ENCODE data around the gene TSHZ1. TPM values are rescaled to one million over a fixed set of nuclear protein-coding genes. Genes with fewer than 3 reads are reported as not detected.

The TSHZ1 gene
- total and polyA plus RNA-seq, 4 donors = 6.2 to 19.9 (median 11.2) TPM

DNA sequence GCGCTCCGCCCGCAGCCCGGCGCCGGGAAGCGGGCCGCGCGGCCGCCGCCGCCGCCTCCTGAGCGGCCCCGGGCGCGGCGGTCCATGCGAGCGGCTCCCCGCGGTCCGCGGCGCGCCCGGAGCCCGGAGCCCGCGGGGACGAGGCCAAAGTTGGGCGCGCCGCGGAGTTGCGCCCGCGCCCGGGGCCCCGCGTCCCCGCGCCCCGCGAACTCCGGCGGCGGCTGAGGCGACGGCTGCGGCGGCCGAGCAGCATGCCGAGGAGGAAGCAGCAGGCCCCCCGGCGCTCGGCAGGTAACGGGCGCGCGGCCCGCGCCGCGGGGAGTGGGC is 992 bp downstream of the TSHZ1 start:
- DNase-seq (no peak), ATAC-seq (ENCODE audit: insufficient read depth, low FRiP score) (no peak)
- Histone ChIP-seq H3K9ac (ENCODE audit: insufficient read depth in 1 of 2, low read length in 2 of 2) (no peak overlapping the region), H3K36me3 (ENCODE audit: control insufficient read depth in 4 of 4, insufficient read depth in 4 of 4, low read length in 4 of 4) (peaks cover 0 to 6% (median 0%) of the 10 kb centered on the region in 4 donors), H3K4me3 (peak overlapping the region; percentile 91), H3K27ac (ENCODE audit: low read depth in 1 of 2, low read length in 1 of 2) (peak overlapping the region; percentile 74 to 95), H3K9me3 (ENCODE audit: control insufficient read depth in 4 of 4, insufficient read depth in 3 of 4, low read length in 3 of 4) (no peaks in the 10 kb centered on the region), H3K4me1 (ENCODE audit: control insufficient read depth in 5 of 5, insufficient read depth in 5 of 5, low read length in 5 of 5) (peaks cover 4 to 53% (median 10%) of the 10 kb centered on the region in 5 donors), H3K27me3 (ENCODE audit: control insufficient read depth in 3 of 3, insufficient read depth in 3 of 3, low read length in 2 of 3) (no peaks in the 10 kb centered on the region)
- 0% methylated on average over 27 to 66 of the region's 66 CpGs for WGBS, 2 donors
- no peak for TF ChIP-seq CTCF (IDR thresholded peaks at IDR 0.05; ENCODE audit: control extremely low read depth, extremely low read depth)

DNA sequence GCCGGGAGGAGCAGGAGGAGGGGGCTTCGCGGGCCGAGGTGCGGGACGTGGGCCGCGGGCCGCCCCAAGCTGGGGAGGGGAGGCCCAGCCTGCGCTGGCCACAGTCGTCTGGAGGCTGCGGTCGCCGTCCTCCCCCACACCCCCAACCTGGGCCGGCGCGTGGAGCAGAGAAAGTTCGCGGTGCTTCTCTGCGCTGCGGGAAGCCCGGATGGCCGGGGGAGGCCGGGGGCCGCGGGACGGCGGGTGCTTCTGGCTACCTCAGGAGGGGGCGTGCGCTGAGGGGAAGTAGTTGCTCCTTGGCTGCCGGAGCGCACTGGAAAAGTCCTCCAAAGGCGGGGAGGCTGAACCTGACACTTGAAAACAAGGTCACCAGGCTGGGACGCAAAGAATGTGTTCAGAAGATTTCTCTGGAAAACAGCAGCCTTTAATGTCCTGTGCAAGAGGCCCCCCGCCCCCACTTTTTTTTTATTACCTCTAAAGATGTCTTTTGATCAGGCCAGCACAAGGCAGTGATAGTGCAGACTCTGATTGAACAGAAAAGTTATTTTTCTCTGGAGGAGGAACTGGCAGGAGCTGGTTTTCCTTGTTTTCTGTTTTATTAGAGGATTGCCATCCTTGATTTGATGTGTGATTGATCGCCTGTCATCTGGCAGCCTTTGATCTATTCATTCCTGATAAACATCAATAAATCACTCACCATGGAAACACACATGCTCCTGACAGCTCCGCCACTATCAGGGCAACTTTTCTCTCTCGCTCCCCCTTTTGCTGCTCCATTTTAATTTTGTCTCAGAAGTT is 1.6 kb downstream of the TSHZ1 start:
- peaks cover 4 to 53% (median 10%) of the 10 kb centered on the region in 5 donors for H3K4me1 ChIP-seq (ENCODE audit: control insufficient read depth in 5 of 5, insufficient read depth in 5 of 5, low read length in 5 of 5)
- H3K9ac ChIP-seq (ENCODE audit: insufficient read depth in 1 of 2, low read length in 2 of 2) = peak overlapping the region; percentile 9 to 75
- DNase-seq (peak; percentile 61 to 77 (median 66)), ATAC-seq (ENCODE audit: insufficient read depth, low FRiP score) (no peak)
- H3K27me3 ChIP-seq (ENCODE audit: control insufficient read depth in 3 of 3, insufficient read depth in 3 of 3, low read length in 2 of 3) = no peaks in the 10 kb centered on the region
- H3K4me3 ChIP-seq = peak overlapping the region; percentile 91
- H3K9me3 ChIP-seq (ENCODE audit: control insufficient read depth in 4 of 4, insufficient read depth in 3 of 4, low read length in 3 of 4) = no peaks in the 10 kb centered on the region
- no peak for TF ChIP-seq CTCF (IDR thresholded peaks at IDR 0.05; ENCODE audit: control extremely low read depth, extremely low read depth)
- H3K36me3 ChIP-seq (ENCODE audit: control insufficient read depth in 4 of 4, insufficient read depth in 4 of 4, low read length in 4 of 4) = peaks cover 0 to 6% (median 0%) of the 10 kb centered on the region in 4 donors
- WGBS, 2 donors = 4 to 7% methylated on average over 17 to 38 of the region's 38 CpGs
- peak overlapping the region; percentile 74 to 95 for H3K27ac ChIP-seq (ENCODE audit: low read depth in 1 of 2, low read length in 1 of 2)

DNA sequence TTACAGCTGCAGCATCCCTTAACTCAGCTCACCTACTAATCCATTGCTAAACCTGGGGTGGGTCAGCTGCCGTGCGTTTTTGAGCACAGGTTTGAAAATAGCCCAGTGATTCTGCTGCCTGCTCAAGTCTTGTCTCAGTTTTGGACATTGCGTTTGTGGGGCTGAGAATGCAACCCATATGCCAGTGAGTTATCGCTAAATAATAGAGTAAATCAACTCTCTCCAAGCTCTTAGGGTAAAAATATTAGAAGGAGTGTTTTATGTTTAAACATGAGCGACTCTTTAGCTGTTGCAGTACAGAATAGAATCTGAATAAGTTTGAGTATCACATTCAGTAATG is 2.1 kb downstream of the TSHZ1 start:
- Histone ChIP-seq H3K27me3 (ENCODE audit: control insufficient read depth in 3 of 3, insufficient read depth in 3 of 3, low read length in 2 of 3) (no peaks in the 10 kb centered on the region), H3K36me3 (ENCODE audit: control insufficient read depth in 4 of 4, insufficient read depth in 4 of 4, low read length in 4 of 4) (peaks cover 0 to 5% (median 0%) of the 10 kb centered on the region in 4 donors), H3K9ac (ENCODE audit: insufficient read depth in 1 of 2, low read length in 2 of 2) (peak overlapping the region in 1 of 2 donors; percentile 75), H3K4me1 (ENCODE audit: control insufficient read depth in 5 of 5, insufficient read depth in 5 of 5, low read length in 5 of 5) (peaks cover 4 to 50% (median 10%) of the 10 kb centered on the region in 5 donors), H3K9me3 (ENCODE audit: control insufficient read depth in 4 of 4, insufficient read depth in 3 of 4, low read length in 3 of 4) (no peaks in the 10 kb centered on the region), H3K4me3 (no peak overlapping the region), H3K27ac (ENCODE audit: low read depth in 1 of 2, low read length in 1 of 2) (peak overlapping the region; percentile 34 to 95)
- peak in 2 of 3 donors; percentile 57 to 61 for DNase-seq
- no peak for ATAC-seq (ENCODE audit: insufficient read depth, low FRiP score)
- 55 to 64% methylated on average over 5 of the region's 5 CpGs for WGBS, 2 donors
- no peak for TF ChIP-seq CTCF (IDR thresholded peaks at IDR 0.05; ENCODE audit: control extremely low read depth, extremely low read depth)
